Testis (tissue), 2 donors: ENCODE data around the gene LAMB4.

ENCODE experiments used
- POLR2A ChIP-seq: fragments of 450-650 bp; IDR thresholded peaks from one replicate; pipeline ENCODE4 v1.6.1; 2017; ENCODE audit warnings: antibody characterized with exemption, mild to moderate bottlenecking, moderate library complexity
- TF ChIP-seq, protein P1 (sequence below), 3 experiments: fragments of 450-650 bp in 2 of 3; fragments of 200-600 bp in 1 of 3; sonication (generic) in 1 of 3; IDR thresholded peaks; one replicate each; pipeline ENCODE4 v1.5.1; 2016 to 2019; ENCODE audit warnings: antibody characterized with exemption in 3 of 3, mild to moderate bottlenecking in 2 of 3, moderate library complexity in 1 of 3

DNA sequence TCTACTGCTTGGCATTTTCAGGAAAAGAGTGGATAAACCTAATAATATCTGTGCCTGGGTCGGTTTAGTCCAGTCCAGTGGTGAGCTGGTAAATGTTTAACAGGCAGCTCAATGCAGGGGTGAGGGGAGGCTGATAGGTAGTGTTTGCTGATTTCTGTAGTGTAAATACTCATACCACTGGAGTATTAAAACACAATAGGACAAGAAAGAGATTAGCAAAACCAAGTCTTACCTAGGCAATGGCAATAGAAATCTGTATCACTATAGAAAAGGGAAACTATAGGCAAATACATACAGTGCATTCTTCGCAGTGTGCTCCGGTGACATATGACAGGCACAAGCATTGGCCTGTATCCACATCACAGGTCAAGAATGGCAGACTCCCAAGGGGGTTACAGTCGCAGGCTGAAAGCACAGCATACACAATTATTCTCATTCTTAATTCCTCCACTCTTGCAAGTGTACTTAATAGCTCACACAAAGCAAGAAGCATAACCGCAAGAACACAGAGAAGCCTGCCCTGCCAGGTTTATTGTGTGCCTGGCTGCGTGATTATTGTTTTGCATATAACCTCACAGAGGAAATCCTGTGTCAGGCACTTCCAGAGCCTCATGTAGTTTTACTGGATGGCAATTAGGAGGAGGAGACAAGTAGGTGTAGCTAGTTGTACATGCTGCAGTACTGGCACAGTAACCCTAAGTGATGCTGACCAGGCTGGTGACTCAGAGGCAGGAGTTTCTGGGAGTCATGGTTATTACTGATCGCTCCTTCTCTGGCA lies 35.0 kb downstream of the LAMB4 start:
- TF ChIP-seq POLR2A, result no peak
- TF ChIP-seq, protein P1, sequence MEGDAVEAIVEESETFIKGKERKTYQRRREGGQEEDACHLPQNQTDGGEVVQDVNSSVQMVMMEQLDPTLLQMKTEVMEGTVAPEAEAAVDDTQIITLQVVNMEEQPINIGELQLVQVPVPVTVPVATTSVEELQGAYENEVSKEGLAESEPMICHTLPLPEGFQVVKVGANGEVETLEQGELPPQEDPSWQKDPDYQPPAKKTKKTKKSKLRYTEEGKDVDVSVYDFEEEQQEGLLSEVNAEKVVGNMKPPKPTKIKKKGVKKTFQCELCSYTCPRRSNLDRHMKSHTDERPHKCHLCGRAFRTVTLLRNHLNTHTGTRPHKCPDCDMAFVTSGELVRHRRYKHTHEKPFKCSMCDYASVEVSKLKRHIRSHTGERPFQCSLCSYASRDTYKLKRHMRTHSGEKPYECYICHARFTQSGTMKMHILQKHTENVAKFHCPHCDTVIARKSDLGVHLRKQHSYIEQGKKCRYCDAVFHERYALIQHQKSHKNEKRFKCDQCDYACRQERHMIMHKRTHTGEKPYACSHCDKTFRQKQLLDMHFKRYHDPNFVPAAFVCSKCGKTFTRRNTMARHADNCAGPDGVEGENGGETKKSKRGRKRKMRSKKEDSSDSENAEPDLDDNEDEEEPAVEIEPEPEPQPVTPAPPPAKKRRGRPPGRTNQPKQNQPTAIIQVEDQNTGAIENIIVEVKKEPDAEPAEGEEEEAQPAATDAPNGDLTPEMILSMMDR (IDR thresholded peaks at IDR 0.05), result no peak
